CD4-positive, alpha-beta T cell treated with Interleukin-12 subunit alpha and Interleukin-12 subunit beta, for 1 hour (primary cell): ENCODE measurements around the gene TCP1.
"Not testable (repeated sequence)": the region's sequence is repeated elsewhere in the genome, so short reads cannot be mapped to it uniquely, and the experiment has no call there.

Experiments used
- DNase-seq: peaks from one replicate; pipeline ENCODE4 v3.0.0-alpha.2; 2020

The TCP1 gene

DNA sequence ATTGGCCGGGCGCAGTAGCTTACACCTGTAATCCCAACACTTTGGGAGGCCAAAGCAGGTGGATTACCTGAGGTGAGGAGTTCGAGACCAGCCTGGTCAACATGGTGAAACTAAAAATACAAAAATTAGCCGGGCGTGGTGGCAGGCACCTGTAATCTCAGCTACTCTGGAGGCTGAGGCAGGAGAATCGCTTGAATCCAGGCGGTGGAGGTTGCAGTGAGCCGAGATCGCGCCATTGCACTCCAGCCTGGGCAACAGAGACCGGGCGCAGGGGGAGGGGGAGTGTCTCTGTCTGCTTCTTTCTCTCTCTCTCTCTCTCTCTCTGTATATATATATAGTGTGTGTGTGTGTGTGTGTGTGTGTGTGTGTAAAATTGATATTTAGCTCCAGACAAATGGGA, 56.9 kb downstream of the TCP1 start:
- DNase-seq: not testable (repeated sequence)

DNA sequence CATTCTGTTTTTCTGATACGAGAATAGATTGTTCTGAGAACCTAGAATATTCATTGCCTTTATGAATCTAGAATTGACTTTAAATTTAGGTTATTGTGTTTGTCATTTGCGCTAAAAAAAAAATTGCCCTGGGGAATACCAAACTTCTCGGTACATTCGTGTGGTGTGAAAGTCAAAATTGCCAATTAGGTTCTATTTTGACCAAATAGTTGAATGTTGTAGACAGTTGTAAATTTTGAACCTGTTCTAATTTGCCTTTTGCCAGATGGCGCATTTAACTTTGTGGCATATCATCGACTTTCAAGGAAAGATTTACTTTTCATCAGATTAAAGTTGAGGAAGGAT, 59.1 kb downstream of the TCP1 start:
- DNase-seq: no peak

DNA sequence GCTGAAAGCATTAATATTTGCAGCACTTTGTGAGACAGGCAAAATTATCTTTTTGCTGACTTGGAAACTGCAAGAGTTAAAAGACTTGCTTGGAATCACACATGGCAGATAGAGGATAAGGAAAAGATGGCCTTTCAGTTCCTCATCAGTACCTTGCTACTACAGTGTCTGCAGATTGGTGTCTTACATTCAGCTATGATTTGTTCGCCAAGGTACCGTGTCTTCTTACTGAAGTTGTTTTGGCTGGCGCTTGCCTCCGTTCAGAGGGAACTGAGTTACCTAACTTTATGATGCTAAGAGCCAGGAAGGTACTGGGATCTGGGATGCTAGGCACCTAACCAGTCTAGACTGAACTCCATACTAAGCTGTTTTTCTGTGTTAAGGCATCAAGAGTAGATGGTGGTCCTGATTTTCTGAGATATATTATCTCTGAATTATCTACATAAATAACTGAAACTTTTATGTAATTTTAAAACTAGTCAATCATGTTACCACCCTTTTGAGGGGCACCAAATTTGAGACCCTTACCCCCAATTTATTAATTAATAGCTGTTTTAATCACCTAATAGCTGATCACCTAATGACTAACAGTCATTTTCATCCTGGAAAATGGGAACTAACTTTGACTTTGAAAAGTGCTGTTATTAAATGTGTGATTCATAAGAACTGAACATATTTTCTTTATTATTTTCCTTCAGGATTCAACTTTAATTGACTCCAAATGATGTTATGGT, 59.6 kb downstream of the TCP1 start:
- DNase-seq: peak; percentile 24

DNA sequence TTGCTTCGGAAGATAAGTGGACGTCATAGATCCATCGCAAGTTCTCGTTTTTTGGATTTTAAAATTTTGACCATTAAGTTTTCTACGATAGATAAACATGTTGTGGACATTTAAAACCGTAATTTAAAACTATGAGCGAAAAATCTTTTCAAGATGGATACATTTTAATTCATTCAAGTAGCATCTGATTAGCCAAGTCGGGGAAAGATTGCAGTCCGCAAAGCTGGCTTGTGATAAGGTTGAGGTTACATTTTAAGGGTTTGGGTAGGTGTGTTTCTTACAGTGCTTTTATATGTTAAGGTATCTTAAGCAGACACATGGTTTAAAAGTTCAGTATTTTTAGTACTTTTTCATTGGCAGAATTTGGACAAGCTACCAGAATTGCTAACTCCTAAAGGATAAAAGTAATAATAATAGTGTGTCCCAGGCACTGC, 60.9 kb downstream of the TCP1 start:
- DNase-seq: peak; percentile 30
